Lung microvascular endothelial cell (primary cell): ENCODE measurements around the gene TRERF1. TPM values are rescaled to one million over a fixed set of nuclear protein-coding genes. Genes with fewer than 3 reads are reported as not detected.

ENCODE experiments used
- DNase-seq, 2 donors: peaks; one replicate each; pipeline versions ENCODE4 v3.0.0 to v3.0.0-alpha.2; 2010; ENCODE audit warnings: low read depth in 2 of 2
- total RNA-seq: library from RNA; depleted of rRNA; stranded (reverse); fragments of >200 nt; gene quantifications from 2 replicates; pipeline ENCODE4 v1.2.1, GENCODE V29; 2014

Gene TRERF1
- total RNA-seq, 1 donor from 2014 or later: not detected

- no peak for DNase-seq
These were observed 197.2 kb downstream of the TRERF1 start for GRCh38 chr6:42254505-42254904.

DNA sequence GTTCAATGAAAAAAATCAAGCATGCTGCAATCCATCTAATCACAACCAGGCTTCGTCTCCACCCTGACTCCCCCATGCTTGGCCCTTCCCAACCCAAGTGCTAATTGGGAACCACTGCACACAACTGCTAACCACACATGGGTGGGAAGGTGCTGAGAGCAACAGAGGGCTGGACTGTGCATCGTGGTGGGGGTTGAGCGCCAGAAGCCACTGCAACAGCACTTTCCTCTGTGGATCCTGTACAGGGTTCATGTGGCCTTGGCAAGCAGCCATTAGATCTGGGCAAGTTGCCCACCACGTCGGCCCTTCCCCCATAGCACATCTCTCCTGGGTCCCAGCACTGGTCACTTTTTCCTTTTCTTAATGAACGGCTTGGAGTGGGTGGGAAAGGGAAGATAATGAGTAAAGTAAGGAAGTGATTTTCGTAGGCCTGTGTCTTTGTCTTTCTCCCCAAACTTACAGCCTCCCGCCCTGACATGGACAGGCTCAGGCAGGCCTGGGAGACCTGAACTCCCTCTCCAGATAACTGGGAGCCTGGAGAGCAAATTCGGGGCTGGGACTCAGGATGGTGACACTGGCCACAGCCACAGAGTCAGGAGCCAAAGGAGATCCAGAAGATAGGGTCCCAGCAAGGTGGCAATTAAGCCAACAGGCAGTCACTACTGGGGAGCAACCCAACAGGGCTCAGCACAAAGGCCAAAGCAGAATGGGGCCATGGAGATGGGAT lies 199.7 kb downstream of the TRERF1 start:
- peak; percentile 65 to 90 for DNase-seq

- no peak for DNase-seq
These were observed 200.2 kb downstream of the TRERF1 start for GRCh38 chr6:42251500-42251899.

- DNase-seq: no peak
These were observed 201.3 kb downstream of the TRERF1 start for GRCh38 chr6:42250274-42250931.

GRCh38 chr6:42249279-42249678 lies 202.4 kb downstream of the TRERF1 start:
- peak; percentile 15 to 19 for DNase-seq

DNA sequence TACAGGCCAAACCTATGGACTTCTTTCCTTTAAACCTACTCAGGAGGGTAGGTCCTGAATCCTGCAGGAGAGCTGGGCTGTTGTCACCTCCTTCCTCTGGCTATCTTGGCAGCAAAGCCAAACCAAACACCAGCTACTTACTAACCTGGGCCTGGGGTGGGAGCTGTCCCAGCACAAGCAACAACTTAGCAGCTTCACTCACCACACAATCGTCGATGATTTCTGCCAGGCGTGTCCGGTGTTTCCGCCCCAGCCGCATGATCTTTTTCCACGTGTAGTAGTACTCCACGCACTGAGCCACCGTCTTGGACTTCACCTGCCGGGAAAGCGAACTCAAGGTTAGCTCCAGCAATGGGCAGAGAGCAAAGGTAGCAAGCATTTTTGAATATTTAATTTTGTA lies 208.7 kb downstream of the TRERF1 start:
- peak in 1 of 2 donors; percentile 90 for DNase-seq

- no peak for DNase-seq
These were observed 209.8 kb downstream of the TRERF1 start for GRCh38 chr6:42241915-42242314.

DNA sequence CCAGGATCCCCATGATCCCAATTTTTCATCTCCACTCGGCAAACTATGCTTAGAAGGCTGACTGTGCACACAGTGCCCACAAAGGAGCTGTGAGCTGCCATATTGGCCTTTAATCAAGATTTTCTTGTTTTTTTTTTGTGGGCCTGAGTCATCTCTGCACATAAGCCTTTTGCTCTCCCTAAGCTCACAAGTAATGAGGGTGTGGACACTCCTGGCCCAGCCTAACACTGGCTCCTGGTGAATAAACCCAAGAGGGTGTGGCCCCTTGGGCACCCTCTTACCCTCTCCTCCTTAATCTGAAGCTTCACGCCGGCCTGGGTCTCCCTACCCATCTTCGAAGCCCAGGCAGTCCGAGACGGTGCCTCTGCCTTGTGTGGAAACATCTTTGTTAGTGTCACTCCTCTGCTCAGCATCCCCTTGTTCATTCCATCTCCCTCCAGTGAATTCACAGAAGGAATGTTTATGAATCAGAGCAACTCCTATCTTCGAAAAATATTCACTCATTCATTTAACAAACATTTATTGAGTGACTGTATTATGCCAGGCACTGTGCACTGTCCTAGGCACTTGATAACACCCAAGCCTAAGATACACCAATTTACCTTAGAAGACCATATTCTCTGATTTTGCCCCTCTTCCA lies 211.9 kb downstream of the TRERF1 start:
- DNase-seq: no peak

DNA sequence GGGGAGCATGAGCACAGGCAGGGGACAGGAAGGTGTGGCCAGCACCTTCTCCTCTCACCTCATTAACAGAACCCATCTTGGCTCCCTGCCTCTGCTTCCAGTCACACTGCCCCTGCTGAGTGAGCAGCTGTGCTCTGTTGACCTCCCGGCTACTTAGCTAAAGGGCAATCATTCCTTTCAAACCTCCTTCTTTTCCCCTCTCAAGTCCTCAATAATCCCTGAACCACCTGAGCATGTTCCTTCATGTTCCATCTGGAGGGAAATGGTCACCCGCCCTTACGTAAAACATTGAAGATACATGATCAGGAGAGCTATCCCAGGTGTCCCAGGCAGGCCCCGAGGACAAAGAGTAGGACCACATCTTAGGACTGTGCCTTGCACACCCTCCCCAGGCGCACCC lies 212.4 kb downstream of the TRERF1 start:
- no peak for DNase-seq

DNA sequence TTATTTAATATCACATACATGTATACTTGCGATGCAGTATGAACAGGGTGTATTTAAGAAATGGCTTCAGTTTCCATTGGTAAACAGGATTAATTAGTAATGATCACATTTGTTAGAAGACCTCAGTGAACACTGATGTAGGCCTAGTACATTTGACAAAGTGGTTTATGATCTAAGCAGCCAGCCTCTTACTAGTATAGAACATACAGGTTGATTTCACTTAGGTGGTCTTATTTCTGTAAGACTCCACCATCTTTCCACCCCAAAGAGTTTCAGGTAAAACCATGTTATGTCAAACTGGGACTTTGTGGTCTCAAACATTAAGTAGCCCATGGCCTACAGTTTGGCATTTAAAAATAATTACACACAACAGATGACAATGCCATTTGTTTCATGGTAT lies 213.9 kb downstream of the TRERF1 start:
- no peak for DNase-seq

GRCh38 chr6:42236682-42237473 lies 214.8 kb downstream of the TRERF1 start:
- no peak for DNase-seq

DNA sequence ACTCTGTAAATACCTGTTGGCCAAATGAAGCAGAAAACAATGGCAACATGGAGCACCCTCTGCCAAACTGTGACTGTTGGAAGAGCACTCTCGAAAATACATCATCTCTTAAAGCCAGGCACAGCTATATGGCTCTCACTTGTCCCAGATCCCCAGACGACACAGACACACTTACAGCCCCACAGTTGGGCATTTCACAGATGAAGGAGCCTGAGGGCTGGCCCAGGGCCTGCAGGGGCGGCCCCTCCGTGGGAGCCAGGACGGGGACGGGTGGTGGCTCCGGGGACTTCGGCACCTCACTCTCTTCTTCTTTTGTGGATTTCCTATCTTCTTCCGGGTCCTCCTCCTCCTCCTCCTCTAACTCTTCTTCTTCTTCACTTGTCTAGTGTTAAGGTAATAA lies 215.7 kb downstream of the TRERF1 start:
- DNase-seq: no peak

- no peak for DNase-seq
These were observed 219.7 kb downstream of the TRERF1 start for GRCh38 chr6:42232035-42232434.

DNA sequence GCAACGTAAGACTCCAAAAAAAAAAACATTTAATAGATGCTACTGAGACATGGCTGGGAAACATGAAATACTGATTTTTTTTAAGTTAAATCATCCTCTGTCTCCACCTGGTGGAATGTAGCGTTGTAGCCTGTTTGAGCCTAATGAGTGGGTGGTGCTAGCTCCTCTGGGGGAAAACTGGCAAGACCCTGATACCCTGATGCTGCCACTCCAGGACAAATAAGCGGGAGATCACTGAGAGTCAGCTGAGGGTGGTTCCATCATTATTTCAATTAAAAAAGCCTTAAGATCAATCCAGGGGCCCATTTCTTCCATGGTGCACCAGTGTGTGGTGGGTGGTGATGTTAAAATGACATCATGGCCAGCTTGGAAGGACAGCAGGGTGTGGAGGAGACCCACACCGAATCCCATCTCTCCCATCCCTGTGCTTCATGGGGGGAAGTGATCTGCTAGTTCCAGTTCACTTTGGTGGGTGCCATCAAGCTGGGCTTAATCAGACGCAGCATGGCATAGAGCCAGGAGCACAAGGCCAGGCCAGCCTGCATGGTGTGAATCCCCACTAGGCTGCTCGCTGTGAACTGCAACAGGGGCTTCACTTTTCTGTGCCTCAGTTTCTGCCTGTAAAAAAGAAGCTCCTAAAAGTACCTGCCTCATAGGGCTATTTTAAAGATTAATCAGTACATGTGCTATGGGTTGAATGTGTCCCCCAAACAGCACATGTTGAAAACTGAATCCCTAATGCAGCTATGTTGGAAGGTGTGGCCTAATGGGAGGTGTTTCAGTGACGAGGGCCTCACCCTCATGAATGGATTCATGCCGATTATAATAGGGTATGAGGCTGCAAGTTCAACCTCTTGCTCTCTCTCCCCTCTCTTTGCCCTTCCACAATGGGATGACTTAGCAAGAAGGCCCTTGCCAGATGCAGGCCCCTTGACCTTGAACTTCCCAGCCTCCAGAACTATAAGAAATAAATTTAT lies 221.1 kb downstream of the TRERF1 start:
- peak; percentile 34 to 63 for DNase-seq

- DNase-seq: no peak
These were observed 222.1 kb downstream of the TRERF1 start for GRCh38 chr6:42229506-42230119.

DNA sequence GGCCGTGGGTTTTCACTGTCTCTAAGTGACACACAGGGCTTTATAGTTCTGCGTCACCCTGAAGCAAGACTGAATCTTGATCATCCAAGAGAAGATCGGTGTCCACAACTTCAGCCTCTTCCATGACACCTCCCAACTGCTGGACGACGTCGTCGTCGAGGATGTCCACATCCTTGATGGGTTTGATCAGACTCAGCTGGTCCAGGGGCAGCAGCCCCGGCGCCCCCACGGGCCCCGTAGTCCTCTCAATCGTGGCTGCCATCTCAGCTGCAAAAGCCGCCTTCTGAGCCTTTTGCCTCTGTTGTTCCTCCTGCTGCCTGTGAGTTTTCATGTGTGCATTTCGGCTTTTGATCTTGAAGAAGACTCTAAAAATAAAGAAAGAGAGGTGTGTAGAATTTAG lies 223.4 kb downstream of the TRERF1 start:
- DNase-seq: no peak

- no peak for DNase-seq
These were observed 224.4 kb downstream of the TRERF1 start for GRCh38 chr6:42227173-42227850.

GRCh38 chr6:42226645-42227143 lies 225.0 kb downstream of the TRERF1 start:
- DNase-seq: peak in 1 of 2 donors; percentile 21

- peak; percentile 62 to 65 for DNase-seq
These were observed 225.5 kb downstream of the TRERF1 start for GRCh38 chr6:42226161-42226611.
